BLaER1 (cell line): ENCODE results near the gene SORCS2.

Source experiments
- H3K27ac ChIP-seq: shearing (Covaris generic); formaldehyde crosslinking; 2 replicates; pipeline ENCODE4 v1.8.1; 2022
- H3K27me3 ChIP-seq: shearing (Covaris generic); formaldehyde crosslinking; 2 replicates; pipeline ENCODE4 v1.8.1; 2022
- H3K36me3 ChIP-seq: shearing (Covaris generic); formaldehyde crosslinking; 2 replicates; pipeline ENCODE4 v1.8.1; 2022
- H3K4me1 ChIP-seq: shearing (Covaris generic); formaldehyde crosslinking; 2 replicates; pipeline ENCODE4 v1.8.1; 2022
- H3K4me2 ChIP-seq: shearing (Covaris generic); formaldehyde crosslinking; 2 replicates; pipeline ENCODE4 v1.8.1; 2022
- H3K4me3 ChIP-seq: shearing (Covaris generic); formaldehyde crosslinking; 2 replicates; pipeline ENCODE4 v1.8.1; 2022
- H3K9ac ChIP-seq: shearing (Covaris generic); formaldehyde crosslinking; 2 replicates; pipeline ENCODE4 v1.8.1; 2022
- H3K9me3 ChIP-seq: shearing (Covaris generic); formaldehyde crosslinking; 2 replicates; pipeline ENCODE4 v1.8.1; 2022
- H4K20me1 ChIP-seq: shearing (Covaris generic); formaldehyde crosslinking; 2 replicates; pipeline ENCODE4 v1.8.1; 2022
- Cebpa-rat ChIP-seq: shearing (Covaris generic); IDR thresholded peaks from 2 replicates; pipeline ENCODE4 v1.8.1; 2022

SORCS2 gene

GRCh38 chr4:7650606-7651385 is 458.5 kb downstream of the SORCS2 start:
- H4K20me1 ChIP-seq: no peaks in the 10 kb centered on the region
- H3K4me1 ChIP-seq: peaks cover 99% of the 10 kb centered on the region
- peak overlapping the region; percentile 99 for H3K4me2 ChIP-seq
- no peak for TF ChIP-seq Cebpa-rat
- H3K27me3 ChIP-seq: no peaks in the 10 kb centered on the region
- no peak overlapping the region for H3K4me3 ChIP-seq
- H3K9ac ChIP-seq: peak overlapping the region; percentile 73
- peak overlapping the region; percentile 90 for H3K27ac ChIP-seq
- peaks cover 10% of the 10 kb centered on the region for H3K36me3 ChIP-seq
- H3K9me3 ChIP-seq: peaks cover 15% of the 10 kb centered on the region

- no peak overlapping the region for H3K4me3 ChIP-seq
- peak overlapping the region; percentile 73 for H3K9ac ChIP-seq
- no peak for TF ChIP-seq Cebpa-rat
- peaks cover 8% of the 10 kb centered on the region for H3K9me3 ChIP-seq
- H3K27ac ChIP-seq: peak overlapping the region; percentile 87
- no peaks in the 10 kb centered on the region for H3K27me3 ChIP-seq
- H3K36me3 ChIP-seq: 0 out of 2 replicates have a peak, but pooled peaks cover 4% of the 10 kb centered on the region
- H4K20me1 ChIP-seq: no peaks in the 10 kb centered on the region
- H3K4me1 ChIP-seq: peaks cover 97% of the 10 kb centered on the region
- H3K4me2 ChIP-seq: peak overlapping the region; percentile 99
These were observed 459.2 kb downstream of the SORCS2 start for GRCh38 chr4:7651461-7651921.

DNA sequence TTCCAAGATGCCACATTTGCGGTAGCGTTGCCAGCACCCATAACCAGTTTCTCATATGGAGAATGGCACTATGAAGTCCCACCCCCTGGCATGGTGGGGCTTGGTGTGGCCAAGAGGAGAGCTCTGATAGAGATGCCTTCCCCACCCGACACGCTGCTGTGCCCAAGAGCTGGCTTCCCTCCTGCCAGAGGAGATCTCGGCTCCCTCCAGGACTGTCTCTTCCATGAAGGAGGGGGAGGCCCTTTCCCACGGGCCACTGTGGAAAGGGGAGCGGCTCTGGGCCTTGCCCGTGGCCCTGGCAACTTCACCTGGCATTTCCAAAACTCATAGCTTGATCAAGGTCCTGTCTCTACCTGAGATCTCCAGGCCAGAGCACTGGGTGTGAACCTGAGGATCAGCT is 459.7 kb downstream of the SORCS2 start:
- Histone ChIP-seq H3K27ac (peak overlapping the region; percentile 87), H3K4me2 (peak overlapping the region; percentile 99), H3K36me3 (no peaks in the 10 kb centered on the region), H3K4me1 (peaks cover 92% of the 10 kb centered on the region), H3K9me3 (peaks cover 3% of the 10 kb centered on the region), H4K20me1 (no peaks in the 10 kb centered on the region), H3K9ac (peak overlapping the region; percentile 73), H3K27me3 (no peaks in the 10 kb centered on the region), H3K4me3 (peak overlapping the region; percentile 35; the same call in 1 of the 2 replicates)
- TF ChIP-seq Cebpa-rat: no peak

DNA sequence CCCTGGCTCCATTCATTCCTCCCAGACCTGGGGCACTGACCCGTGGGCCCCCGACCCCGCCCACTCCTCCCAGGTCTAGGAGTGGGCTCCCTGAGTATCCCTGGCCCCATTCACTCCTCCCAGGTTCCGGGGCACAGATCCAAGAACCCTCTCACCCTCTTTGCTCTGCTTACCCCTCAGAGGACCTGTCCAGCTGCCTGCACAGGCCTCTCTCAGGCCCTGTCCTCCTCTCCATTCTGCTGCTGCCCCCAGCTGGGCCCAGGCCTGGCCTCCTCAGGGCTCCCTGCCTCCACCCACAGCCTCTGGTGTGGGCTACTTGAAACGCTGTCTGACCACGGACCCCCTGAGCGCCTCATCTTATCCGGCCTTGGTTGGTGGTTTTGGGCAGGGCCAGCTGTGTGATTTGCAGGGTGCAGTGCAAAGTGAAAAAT is 460.1 kb downstream of the SORCS2 start:
- H3K4me2 ChIP-seq: peak overlapping the region; percentile 99
- H3K27me3 ChIP-seq: no peaks in the 10 kb centered on the region
- peak overlapping the region; percentile 87 for H3K27ac ChIP-seq
- no peak for TF ChIP-seq Cebpa-rat
- H3K9me3 ChIP-seq: no peaks in the 10 kb centered on the region
- H3K9ac ChIP-seq: peak overlapping the region; percentile 73
- no peaks in the 10 kb centered on the region for H3K36me3 ChIP-seq
- H3K4me3 ChIP-seq: peak overlapping the region; percentile 35
- H3K4me1 ChIP-seq: peaks cover 87% of the 10 kb centered on the region
- no peaks in the 10 kb centered on the region for H4K20me1 ChIP-seq

DNA sequence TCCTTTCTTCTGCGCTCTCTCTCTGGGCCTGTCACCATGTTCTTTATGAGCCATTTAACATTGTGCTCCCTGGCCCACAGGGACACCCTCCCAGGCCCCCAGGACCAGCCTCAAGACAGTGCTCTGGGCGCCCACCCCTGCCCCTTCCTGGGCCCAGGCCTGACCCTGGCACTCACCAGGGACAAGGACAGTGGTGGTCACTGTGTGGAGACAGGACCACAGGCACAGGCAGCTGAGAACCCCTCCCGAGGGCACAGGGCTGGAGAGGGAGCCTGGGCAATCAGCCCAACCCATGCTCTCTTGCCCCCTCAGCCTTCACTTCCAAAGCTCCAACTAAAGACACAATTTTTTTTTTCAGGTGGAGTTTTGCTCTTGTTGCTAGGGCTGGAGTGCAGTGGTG is 460.6 kb downstream of the SORCS2 start:
- H3K36me3 ChIP-seq: no peaks in the 10 kb centered on the region
- H3K9me3 ChIP-seq: no peaks in the 10 kb centered on the region
- H4K20me1 ChIP-seq: no peaks in the 10 kb centered on the region
- TF ChIP-seq Cebpa-rat: no peak
- H3K4me1 ChIP-seq: peaks cover 83% of the 10 kb centered on the region
- peak overlapping the region; percentile 35; the same call in 1 of the 2 replicates for H3K4me3 ChIP-seq
- H3K27me3 ChIP-seq: no peaks in the 10 kb centered on the region
- H3K4me2 ChIP-seq: peak overlapping the region; percentile 99
- peak overlapping the region; percentile 87 for H3K27ac ChIP-seq
- H3K9ac ChIP-seq: peak overlapping the region; percentile 73

DNA sequence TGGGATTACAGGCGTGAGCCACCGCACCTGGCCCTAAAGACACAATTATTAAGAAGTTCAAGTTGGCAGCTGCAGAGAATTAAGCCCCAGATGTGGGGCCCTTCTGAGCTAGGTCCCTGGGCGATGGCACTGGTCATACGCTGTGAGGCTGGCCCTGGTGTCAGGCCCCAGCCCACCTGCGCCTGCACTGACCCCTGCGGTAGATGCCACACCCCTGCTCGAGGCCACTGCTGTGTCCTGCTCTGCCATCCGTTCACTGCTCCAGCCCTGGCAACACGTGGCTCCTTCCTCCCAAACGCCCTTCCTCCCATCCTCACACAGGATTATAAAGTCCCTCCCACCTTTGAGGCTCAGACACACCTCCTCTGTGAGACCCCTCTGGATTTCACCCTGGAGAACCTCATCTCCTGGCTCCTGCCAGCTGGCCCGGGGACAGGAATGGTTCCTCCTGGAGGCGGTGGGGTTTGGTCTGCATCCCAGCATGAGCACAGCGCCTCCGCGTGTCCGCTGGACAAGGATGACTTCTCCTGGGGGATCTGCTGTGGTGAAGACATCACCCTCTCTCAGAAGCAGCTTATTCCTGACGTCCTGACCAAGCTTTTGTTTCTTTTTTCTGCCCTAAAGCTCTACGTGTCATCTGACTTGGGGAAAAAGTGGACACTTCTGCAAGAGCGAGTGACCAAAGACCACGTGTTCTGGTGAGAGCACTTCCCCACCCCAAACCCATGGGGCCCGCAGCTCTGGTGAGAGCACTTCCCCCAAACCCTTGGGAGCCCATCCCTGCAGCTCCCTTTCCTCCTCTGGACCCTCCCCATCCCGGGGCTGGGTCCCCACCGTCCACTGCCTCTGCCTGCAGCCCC is 461.4 kb downstream of the SORCS2 start:
- Histone ChIP-seq H3K4me3 (no peak overlapping the region), H3K4me1 (peaks cover 75% of the 10 kb centered on the region), H3K9me3 (no peaks in the 10 kb centered on the region), H3K27me3 (no peaks in the 10 kb centered on the region), H3K36me3 (no peaks in the 10 kb centered on the region), H3K4me2 (peak overlapping the region; percentile 99), H3K9ac (no peak overlapping the region), H3K27ac (peak overlapping the region; percentile 87), H4K20me1 (no peaks in the 10 kb centered on the region)
- no peak for TF ChIP-seq Cebpa-rat

DNA sequence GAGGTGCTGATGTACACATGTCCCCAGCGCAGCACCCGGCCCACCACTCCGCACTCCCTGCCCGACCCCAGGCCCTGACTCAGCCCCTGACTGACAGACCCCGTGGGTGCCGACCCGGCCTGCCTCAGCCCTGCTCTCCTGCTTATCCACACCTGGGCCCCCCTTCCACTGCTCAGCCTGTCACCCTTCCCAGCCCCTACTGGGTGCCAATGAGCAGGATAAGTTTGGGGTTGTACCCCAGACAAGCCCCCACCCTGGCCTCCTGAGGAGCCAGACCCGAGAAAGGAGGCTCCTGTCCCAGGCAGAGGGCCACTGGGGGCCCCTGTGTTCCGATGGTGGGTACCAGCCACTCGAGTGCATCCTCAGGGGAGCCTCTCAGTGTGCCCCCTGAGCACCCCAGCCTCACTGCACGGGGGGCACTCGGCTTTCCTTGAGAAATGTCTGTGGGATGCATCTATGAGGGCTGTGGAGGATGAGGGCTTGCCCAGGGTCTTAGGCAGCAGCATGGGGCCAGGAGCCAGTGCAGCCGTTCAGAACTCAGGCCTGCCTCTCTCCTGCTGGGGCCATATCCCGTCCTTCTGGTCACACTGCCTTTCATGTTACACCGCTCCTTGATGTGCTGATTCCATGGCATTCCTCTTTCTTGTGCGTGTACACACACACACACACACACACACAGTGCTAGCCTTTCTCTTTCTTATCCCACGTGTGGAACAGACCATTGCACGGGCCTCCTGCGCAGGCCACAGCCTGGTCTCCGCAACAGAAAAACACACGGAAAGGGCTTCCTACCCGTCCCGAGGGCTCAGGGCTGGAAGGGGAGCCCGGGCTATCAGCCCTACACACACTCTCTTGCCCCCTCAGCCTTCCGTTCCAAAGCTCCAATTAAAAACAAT is 462.5 kb downstream of the SORCS2 start:
- Histone ChIP-seq H3K4me2 (peak overlapping the region; percentile 99), H3K27me3 (no peaks in the 10 kb centered on the region), H3K36me3 (no peaks in the 10 kb centered on the region), H3K9me3 (no peaks in the 10 kb centered on the region), H4K20me1 (no peaks in the 10 kb centered on the region), H3K27ac (peak overlapping the region; percentile 87; the same call in 1 of the 2 replicates), H3K4me3 (no peak overlapping the region), H3K4me1 (peaks cover 70% of the 10 kb centered on the region), H3K9ac (no peak overlapping the region)
- no peak for TF ChIP-seq Cebpa-rat

GRCh38 chr4:7655511-7656243 is 463.3 kb downstream of the SORCS2 start:
- H3K4me1 ChIP-seq: peaks cover 71% of the 10 kb centered on the region
- no peak for TF ChIP-seq Cebpa-rat
- H3K9me3 ChIP-seq: no peaks in the 10 kb centered on the region
- H3K9ac ChIP-seq: 0 out of 2 replicates have a peak overlapping the region, but pooled peaks have one; percentile 24
- no peaks in the 10 kb centered on the region for H3K36me3 ChIP-seq
- no peaks in the 10 kb centered on the region for H4K20me1 ChIP-seq
- H3K4me2 ChIP-seq: peak overlapping the region; percentile 99
- no peak overlapping the region for H3K4me3 ChIP-seq
- H3K27me3 ChIP-seq: no peaks in the 10 kb centered on the region
- H3K27ac ChIP-seq: peak overlapping the region; percentile 29; the same call in 1 of the 2 replicates
